PC-9 (cell line): Measurements from ENCODE around the gene TMEM120A.

Experiments used
- EZH2 ChIP-seq: fragments of 200-600 bp; sonication (generic); IDR thresholded peaks from 2 replicates; pipeline ENCODE4 v1.8.0; 2017; ENCODE audit warnings: antibody characterized with exemption, low read depth
- TF ChIP-seq, protein P1 (sequence below): fragments of 200-600 bp; sonication (generic); conservative IDR thresholded peaks from 2 replicates; pipeline ENCODE4 v1.6.1; 2017; ENCODE audit warnings: mixed run types, antibody characterized with exemption, mild to moderate bottlenecking, moderate library complexity

- TF ChIP-seq, protein P1, sequence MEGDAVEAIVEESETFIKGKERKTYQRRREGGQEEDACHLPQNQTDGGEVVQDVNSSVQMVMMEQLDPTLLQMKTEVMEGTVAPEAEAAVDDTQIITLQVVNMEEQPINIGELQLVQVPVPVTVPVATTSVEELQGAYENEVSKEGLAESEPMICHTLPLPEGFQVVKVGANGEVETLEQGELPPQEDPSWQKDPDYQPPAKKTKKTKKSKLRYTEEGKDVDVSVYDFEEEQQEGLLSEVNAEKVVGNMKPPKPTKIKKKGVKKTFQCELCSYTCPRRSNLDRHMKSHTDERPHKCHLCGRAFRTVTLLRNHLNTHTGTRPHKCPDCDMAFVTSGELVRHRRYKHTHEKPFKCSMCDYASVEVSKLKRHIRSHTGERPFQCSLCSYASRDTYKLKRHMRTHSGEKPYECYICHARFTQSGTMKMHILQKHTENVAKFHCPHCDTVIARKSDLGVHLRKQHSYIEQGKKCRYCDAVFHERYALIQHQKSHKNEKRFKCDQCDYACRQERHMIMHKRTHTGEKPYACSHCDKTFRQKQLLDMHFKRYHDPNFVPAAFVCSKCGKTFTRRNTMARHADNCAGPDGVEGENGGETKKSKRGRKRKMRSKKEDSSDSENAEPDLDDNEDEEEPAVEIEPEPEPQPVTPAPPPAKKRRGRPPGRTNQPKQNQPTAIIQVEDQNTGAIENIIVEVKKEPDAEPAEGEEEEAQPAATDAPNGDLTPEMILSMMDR: no peak
- TF ChIP-seq EZH2: no peak
Observed at GRCh38 chr7:75951506-75951905, 42.9 kb downstream of the TMEM120A start.
